ENCODE measurements around the gene KAT2B.
"Not testable (repeated sequence)": the region's sequence is repeated elsewhere in the genome, so short reads cannot be mapped to it uniquely, and the experiment has no call there.

The KAT2B gene

DNA sequence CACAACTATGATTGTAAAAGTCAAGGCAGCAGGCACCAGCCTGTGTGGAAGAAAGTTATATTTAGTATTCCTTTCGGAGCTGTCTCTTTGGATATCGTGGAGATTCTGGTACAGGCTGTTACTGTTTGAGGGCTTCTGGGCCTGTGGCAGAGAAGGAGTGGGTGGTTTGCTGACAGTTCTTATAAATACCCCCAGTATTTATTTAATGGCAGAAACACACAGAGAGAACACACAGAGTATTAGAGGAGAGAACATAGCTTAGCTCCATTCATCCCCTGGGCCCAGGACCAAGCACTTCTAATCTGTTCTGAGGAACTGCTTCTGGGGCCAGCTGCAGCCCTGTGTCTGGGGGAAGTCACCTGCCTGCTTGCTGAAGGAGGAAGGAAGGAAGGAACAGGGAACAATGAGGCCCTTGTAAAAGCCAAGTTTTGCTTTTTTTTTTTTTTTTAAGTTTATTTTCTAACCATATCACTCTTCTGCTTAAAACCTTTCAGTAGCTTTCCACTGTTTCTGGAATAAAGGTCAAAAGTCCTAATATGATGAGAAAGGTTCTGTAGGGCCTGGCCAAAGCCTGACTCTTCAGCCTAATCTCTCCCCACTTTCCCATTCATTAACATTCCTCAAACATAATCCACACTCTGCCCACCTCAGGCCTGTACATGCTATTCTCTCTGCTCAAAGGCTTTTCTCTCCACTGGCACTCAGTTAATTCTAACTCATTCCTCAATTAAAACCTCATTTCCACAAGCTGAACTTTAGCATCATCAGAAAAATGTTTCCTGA lies 16.4 kb upstream of the KAT2B start:
- no peak overlapping the region for H3K9ac ChIP-seq (ENCODE audit: low read depth, low read length)
- H3K9me3 ChIP-seq (replicated peaks; ENCODE audit: low read length): no peaks in the 10 kb centered on the region
- no peak overlapping the region for H3K4me3 ChIP-seq (ENCODE audit: low read length)
- no peaks in the 10 kb centered on the region for H3K4me1 ChIP-seq (ENCODE audit: control insufficient read depth, insufficient read depth, low read length)
- no peaks in the 10 kb centered on the region for H3K27me3 ChIP-seq (ENCODE audit: control insufficient read depth, insufficient read depth, low read length)
- no peak overlapping the region for H3K4me2 ChIP-seq (ENCODE audit: low read length)
- H3K36me3 ChIP-seq (ENCODE audit: insufficient read depth, low read length): no peaks in the 10 kb centered on the region

DNA sequence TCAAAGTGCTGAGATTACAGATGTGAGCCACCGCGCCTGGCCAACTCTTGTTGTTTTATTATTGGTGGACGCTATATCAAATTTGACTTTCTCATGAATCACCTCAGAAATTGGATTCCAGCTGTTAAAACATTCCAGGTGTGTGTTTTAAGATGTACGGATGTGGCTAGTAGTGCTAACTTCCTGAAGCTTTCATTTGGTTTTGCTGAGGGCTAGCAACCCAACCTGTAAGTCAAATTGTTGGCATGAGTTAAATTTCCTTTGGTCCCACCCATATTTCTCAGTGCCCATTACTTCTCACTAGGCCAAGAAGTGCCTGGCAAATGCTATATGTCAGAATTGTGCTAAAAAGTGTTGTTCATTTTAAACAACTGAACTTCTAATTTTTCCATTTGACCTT lies 13.1 kb upstream of the KAT2B start:
- Histone ChIP-seq H3K4me3 (ENCODE audit: low read length) (no peak overlapping the region), H3K4me1 (ENCODE audit: control insufficient read depth, insufficient read depth, low read length) (no peaks in the 10 kb centered on the region), H3K4me2 (ENCODE audit: low read length) (no peak overlapping the region), H3K27me3 (ENCODE audit: control insufficient read depth, insufficient read depth, low read length) (no peaks in the 10 kb centered on the region), H3K9ac (ENCODE audit: low read depth, low read length) (no peak overlapping the region), H3K9me3 (replicated peaks; ENCODE audit: low read length) (no peaks in the 10 kb centered on the region), H3K36me3 (ENCODE audit: insufficient read depth, low read length) (no peaks in the 10 kb centered on the region)

- Histone ChIP-seq H3K36me3 (ENCODE audit: insufficient read depth, low read length) (no peaks in the 10 kb centered on the region), H3K9ac (ENCODE audit: low read depth, low read length) (no peak overlapping the region), H3K9me3 (replicated peaks; ENCODE audit: low read length) (no peaks in the 10 kb centered on the region), H3K27me3 (ENCODE audit: control insufficient read depth, insufficient read depth, low read length) (no peaks in the 10 kb centered on the region), H3K4me3 (ENCODE audit: low read length) (no peak overlapping the region), H3K4me1 (ENCODE audit: control insufficient read depth, insufficient read depth, low read length) (no peaks in the 10 kb centered on the region), H3K4me2 (ENCODE audit: low read length) (no peak overlapping the region)
These were observed 11.3 kb upstream of the KAT2B start for GRCh38 chr3:20028905-20029331.

- H3K9me3 ChIP-seq (replicated peaks; ENCODE audit: low read length): not testable (repeated sequence)
These were observed 8.3 kb upstream of the KAT2B start for GRCh38 chr3:20031939-20032338.

GRCh38 chr3:20035019-20035418 lies 5.2 kb upstream of the KAT2B start:
- Histone ChIP-seq H3K27me3 (ENCODE audit: control insufficient read depth, insufficient read depth, low read length) (no peaks in the 10 kb centered on the region), H3K4me1 (ENCODE audit: control insufficient read depth, insufficient read depth, low read length) (peaks cover 6% of the 10 kb centered on the region), H3K9ac (ENCODE audit: low read depth, low read length) (no peak overlapping the region), H3K4me3 (ENCODE audit: low read length) (no peak overlapping the region), H3K4me2 (ENCODE audit: low read length) (no peak overlapping the region), H3K36me3 (ENCODE audit: insufficient read depth, low read length) (no peaks in the 10 kb centered on the region), H3K9me3 (replicated peaks; ENCODE audit: low read length) (no peaks in the 10 kb centered on the region)

More at GRCh38 chr3:20031939-20032338, 8.3 kb upstream of the KAT2B start:
- not testable (repeated sequence) for H3K4me2 ChIP-seq (ENCODE audit: low read length); H3K4me3 ChIP-seq (ENCODE audit: low read length); H3K27me3 ChIP-seq (ENCODE audit: control insufficient read depth, insufficient read depth, low read length); H3K36me3 ChIP-seq (ENCODE audit: insufficient read depth, low read length); H3K4me1 ChIP-seq (ENCODE audit: control insufficient read depth, insufficient read depth, low read length); H3K9ac ChIP-seq (ENCODE audit: low read depth, low read length)

DNA sequence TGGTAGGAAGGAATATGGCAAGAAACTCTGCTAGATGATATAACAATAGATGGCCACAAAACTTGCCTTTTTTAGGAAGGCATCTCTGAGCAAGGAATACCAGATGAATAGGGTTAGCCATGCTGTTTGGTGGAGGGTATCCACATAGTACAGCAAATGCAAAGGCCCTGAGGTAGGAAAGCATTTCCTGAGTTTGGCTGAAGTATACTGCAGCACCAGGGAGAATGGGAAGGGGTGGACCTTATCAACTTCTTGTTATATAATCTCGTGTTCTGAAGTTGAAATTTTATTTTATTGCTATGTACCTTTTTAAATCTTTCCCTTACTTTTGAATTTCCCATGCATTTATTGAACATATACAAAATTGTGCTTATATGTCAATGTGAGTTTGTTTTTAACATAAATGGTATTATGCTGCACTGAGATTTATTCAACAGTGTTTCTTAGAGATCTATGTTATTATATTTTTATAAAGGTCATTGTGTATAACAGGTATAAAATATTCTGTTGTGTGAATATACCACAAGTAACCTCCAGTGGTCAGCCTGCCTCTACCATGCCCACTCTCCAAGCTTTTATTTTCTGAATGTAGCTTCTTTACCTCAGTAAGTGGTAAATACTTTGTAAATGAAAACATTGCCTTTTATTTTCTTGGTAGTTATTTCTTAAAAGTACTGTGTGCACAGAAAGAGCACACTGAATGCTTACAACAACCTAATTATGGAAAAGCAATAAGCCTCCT lies 2.8 kb upstream of the KAT2B start:
- Histone ChIP-seq H3K4me3 (ENCODE audit: low read length) (no peak overlapping the region), H3K27me3 (ENCODE audit: control insufficient read depth, insufficient read depth, low read length) (no peaks in the 10 kb centered on the region), H3K4me2 (ENCODE audit: low read length) (no peak overlapping the region), H3K4me1 (ENCODE audit: control insufficient read depth, insufficient read depth, low read length) (peaks cover 12% of the 10 kb centered on the region), H3K9me3 (replicated peaks; ENCODE audit: low read length) (no peaks in the 10 kb centered on the region), H3K9ac (ENCODE audit: low read depth, low read length) (no peak overlapping the region), H3K36me3 (ENCODE audit: insufficient read depth, low read length) (no peaks in the 10 kb centered on the region)

GRCh38 chr3:20038699-20039465 lies 1.4 kb upstream of the KAT2B start:
- Histone ChIP-seq H3K27me3 (ENCODE audit: control insufficient read depth, insufficient read depth, low read length) (no peaks in the 10 kb centered on the region), H3K9ac (ENCODE audit: low read depth, low read length) (peak overlapping the region; percentile 78), H3K9me3 (replicated peaks; ENCODE audit: low read length) (no peaks in the 10 kb centered on the region), H3K4me3 (ENCODE audit: low read length) (peak overlapping the region; percentile 98), H3K4me2 (ENCODE audit: low read length) (peak overlapping the region; percentile 87), H3K4me1 (ENCODE audit: control insufficient read depth, insufficient read depth, low read length) (peaks cover 22% of the 10 kb centered on the region), H3K36me3 (ENCODE audit: insufficient read depth, low read length) (no peaks in the 10 kb centered on the region)

- Histone ChIP-seq H3K9ac (ENCODE audit: low read depth, low read length) (peak overlapping the region; percentile 78), H3K9me3 (replicated peaks; ENCODE audit: low read length) (no peaks in the 10 kb centered on the region), H3K4me3 (ENCODE audit: low read length) (peak overlapping the region; percentile 98), H3K4me1 (ENCODE audit: control insufficient read depth, insufficient read depth, low read length) (peaks cover 23% of the 10 kb centered on the region), H3K27me3 (ENCODE audit: control insufficient read depth, insufficient read depth, low read length) (no peaks in the 10 kb centered on the region), H3K36me3 (ENCODE audit: insufficient read depth, low read length) (no peaks in the 10 kb centered on the region), H3K4me2 (ENCODE audit: low read length) (peak overlapping the region; percentile 87)
These were observed 831 bp upstream of the KAT2B start for GRCh38 chr3:20039466-20039764.

GRCh38 chr3:20040548-20041196 lies 426 bp downstream of the KAT2B start:
- Histone ChIP-seq H3K4me1 (ENCODE audit: control insufficient read depth, insufficient read depth, low read length) (peaks cover 23% of the 10 kb centered on the region), H3K27me3 (ENCODE audit: control insufficient read depth, insufficient read depth, low read length) (no peaks in the 10 kb centered on the region)

DNA sequence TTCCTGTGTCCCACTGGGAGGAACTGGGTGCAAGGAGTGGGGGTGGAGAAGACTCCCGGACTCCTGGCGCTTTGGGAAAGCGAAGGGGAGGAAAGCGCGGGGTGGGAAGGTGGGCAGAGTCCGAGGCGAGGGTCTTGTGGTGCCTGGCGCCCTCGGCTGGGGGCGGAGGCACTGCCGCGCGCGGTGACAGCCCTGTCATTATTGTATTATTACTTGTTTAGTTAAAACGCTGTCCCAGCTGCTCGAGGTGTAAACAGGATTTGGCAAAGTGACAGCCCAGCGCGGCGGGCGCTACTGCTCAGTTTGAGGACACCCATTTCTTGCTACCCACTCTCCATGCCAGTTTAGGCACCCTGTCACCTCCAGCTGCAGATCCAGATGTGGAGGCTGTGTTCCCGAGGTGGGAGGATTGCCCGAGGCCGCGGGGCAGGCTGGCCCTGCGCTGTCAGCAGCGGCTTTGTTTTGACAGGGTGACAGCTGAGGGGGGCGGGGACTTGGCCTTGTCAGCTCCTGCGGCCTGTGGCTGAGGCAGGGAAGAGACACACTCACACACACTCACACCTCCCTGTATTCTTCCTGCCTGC lies 1.0 kb downstream of the KAT2B start:
- Histone ChIP-seq H3K9me3 (replicated peaks; ENCODE audit: low read length) (no peaks in the 10 kb centered on the region), H3K4me2 (ENCODE audit: low read length) (peak overlapping the region; percentile 98), H3K4me3 (ENCODE audit: low read length) (peak overlapping the region; percentile 80), H3K4me1 (ENCODE audit: control insufficient read depth, insufficient read depth, low read length) (peaks cover 23% of the 10 kb centered on the region), H3K9ac (ENCODE audit: low read depth, low read length) (peak overlapping the region; percentile 79), H3K27me3 (ENCODE audit: control insufficient read depth, insufficient read depth, low read length) (no peaks in the 10 kb centered on the region), H3K36me3 (ENCODE audit: insufficient read depth, low read length) (no peaks in the 10 kb centered on the region)

More at GRCh38 chr3:20040548-20041196, 426 bp downstream of the KAT2B start:
- Histone ChIP-seq H3K36me3 (ENCODE audit: insufficient read depth, low read length) (no peaks in the 10 kb centered on the region), H3K4me3 (ENCODE audit: low read length) (peak overlapping the region; percentile 80), H3K9me3 (replicated peaks; ENCODE audit: low read length) (no peaks in the 10 kb centered on the region), H3K9ac (ENCODE audit: low read depth, low read length) (peak overlapping the region; percentile 79), H3K4me2 (ENCODE audit: low read length) (peak overlapping the region; percentile 98)

DNA sequence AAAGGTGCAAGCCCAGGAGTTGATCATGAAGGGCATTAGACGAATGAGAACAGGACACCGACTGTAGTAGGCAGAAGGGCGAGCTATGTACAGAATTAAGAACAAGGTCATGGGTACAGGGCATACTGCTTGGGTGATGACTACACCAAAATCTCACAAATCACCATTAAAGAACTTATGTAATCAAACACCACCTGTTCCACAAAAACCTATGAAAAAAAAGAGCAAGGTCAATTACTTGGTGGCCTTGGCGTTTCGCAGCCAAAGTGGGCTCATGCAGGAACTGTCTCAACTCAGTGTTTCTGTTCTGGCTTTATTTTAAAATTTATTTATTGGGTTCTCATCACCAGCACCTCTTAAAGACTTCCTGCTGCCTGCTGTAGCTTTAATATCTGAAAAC lies 2.1 kb downstream of the KAT2B start:
- H3K4me2 ChIP-seq (ENCODE audit: low read length): peak overlapping the region; percentile 98
- no peaks in the 10 kb centered on the region for H3K36me3 ChIP-seq (ENCODE audit: insufficient read depth, low read length)
- peaks cover 28% of the 10 kb centered on the region for H3K4me1 ChIP-seq (ENCODE audit: control insufficient read depth, insufficient read depth, low read length)
- no peak overlapping the region for H3K9ac ChIP-seq (ENCODE audit: low read depth, low read length)
- H3K4me3 ChIP-seq (ENCODE audit: low read length): no peak overlapping the region
- H3K27me3 ChIP-seq (ENCODE audit: control insufficient read depth, insufficient read depth, low read length): no peaks in the 10 kb centered on the region
- no peaks in the 10 kb centered on the region for H3K9me3 ChIP-seq (replicated peaks; ENCODE audit: low read length)

Data from skeletal muscle satellite cell (primary cell).